ENCODE data around the gene EEF1AKMT1.

EEF1AKMT1 gene

GRCh38 chr13:20717581-20718542 is 55.9 kb downstream of the EEF1AKMT1 start:
- no peak for DNase-seq

DNA sequence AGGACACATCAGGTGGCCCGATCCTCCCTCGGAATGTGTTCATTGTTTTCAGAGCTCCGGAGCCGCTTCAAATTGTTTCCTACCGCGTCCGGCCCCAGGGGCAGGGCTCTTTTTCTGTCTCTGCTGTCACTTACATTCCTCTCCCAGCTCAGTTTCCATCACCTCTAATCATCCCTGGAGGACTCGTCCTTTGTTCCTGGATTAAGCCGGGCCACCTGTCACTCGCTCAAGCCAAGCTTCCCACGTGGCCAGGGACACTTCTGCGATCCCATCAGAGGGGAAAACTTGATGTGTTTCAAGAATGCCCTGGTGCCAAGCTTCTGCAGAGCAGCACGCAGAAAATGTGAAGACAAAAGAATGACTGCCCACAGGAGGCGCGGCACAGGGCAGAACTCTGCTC is 56.8 kb downstream of the EEF1AKMT1 start:
- no peak for DNase-seq

- DNase-seq = no peak
Measured at GRCh38 chr13:20715330-20715712, 58.4 kb downstream of the EEF1AKMT1 start.

GRCh38 chr13:20714563-20715329 is 59.0 kb downstream of the EEF1AKMT1 start:
- no peak for DNase-seq

DNA sequence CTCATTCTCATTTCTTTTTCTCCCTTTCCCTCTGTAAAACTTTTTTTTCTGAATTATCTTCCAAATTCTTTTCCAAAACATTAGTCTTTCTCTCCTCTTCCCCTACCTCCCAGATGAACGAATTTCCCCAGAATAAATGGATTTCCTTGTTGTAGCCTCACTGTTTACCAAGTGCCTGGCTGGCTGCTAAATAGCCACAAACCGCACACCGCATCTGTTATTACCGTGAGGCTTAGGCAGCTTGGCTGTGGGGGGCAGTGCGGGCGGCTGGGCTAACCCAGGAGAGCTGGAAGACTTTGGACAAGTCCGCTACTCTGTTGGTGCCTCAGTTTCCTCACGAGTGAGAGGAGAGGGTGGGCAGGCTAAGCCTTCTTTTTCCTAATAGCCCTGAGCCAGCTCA is 59.6 kb downstream of the EEF1AKMT1 start:
- DNase-seq = no peak

- no peak for DNase-seq
Measured at GRCh38 chr13:20713751-20714150, 60.0 kb downstream of the EEF1AKMT1 start.

- DNase-seq = no peak
Measured at GRCh38 chr13:20713014-20713376, 60.8 kb downstream of the EEF1AKMT1 start.

GRCh38 chr13:20711301-20712044 is 62.3 kb downstream of the EEF1AKMT1 start:
- DNase-seq = no peak

DNA sequence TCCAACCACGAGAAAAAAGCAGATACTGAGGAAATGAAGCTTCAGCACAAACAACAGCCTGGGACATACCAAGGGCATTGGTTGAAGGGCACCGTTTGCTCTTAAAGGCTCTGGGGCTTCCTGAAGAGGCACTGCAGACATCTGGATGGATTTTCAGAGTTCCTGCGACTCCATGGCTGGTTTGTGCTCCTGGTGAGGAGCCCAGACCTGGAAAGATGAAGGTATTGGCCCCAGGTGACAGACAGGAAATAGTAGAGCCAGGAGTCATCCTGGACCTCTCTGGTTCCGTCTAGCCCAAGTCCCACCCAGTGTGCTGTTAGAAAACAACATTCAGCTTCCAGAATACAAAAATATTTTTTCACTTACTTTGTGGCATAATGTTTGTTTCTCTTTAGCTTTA is 64.0 kb downstream of the EEF1AKMT1 start:
- no peak for DNase-seq

DNA sequence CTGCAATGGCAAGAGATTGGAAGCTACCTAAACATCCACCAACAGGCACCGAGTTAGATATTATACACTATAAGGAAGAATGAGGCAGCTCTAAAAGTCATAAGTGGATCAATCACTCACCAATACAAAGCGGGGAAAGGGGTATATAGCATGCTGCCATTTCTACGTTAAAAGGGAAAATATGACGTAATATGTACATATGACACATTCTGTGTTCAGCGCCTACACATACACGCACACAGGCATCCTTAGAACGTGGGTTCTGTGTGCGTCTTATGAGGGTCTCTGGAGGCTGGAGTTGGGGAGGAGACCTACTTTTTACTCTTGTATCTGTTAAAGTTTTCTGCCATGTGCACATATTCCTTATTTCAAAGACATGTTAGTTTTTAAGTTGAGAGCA is 64.4 kb downstream of the EEF1AKMT1 start:
- DNase-seq = no peak

GRCh38 chr13:20708216-20708615 is 65.5 kb downstream of the EEF1AKMT1 start:
- DNase-seq = no peak

GRCh38 chr13:20706661-20707060 is 67.1 kb downstream of the EEF1AKMT1 start:
- DNase-seq = no peak

- no peak for DNase-seq
Measured at GRCh38 chr13:20704459-20705069, 69.2 kb downstream of the EEF1AKMT1 start.

- DNase-seq = peak; percentile 79 to 86
Measured at GRCh38 chr13:20703780-20704458, 69.8 kb downstream of the EEF1AKMT1 start.

DNA sequence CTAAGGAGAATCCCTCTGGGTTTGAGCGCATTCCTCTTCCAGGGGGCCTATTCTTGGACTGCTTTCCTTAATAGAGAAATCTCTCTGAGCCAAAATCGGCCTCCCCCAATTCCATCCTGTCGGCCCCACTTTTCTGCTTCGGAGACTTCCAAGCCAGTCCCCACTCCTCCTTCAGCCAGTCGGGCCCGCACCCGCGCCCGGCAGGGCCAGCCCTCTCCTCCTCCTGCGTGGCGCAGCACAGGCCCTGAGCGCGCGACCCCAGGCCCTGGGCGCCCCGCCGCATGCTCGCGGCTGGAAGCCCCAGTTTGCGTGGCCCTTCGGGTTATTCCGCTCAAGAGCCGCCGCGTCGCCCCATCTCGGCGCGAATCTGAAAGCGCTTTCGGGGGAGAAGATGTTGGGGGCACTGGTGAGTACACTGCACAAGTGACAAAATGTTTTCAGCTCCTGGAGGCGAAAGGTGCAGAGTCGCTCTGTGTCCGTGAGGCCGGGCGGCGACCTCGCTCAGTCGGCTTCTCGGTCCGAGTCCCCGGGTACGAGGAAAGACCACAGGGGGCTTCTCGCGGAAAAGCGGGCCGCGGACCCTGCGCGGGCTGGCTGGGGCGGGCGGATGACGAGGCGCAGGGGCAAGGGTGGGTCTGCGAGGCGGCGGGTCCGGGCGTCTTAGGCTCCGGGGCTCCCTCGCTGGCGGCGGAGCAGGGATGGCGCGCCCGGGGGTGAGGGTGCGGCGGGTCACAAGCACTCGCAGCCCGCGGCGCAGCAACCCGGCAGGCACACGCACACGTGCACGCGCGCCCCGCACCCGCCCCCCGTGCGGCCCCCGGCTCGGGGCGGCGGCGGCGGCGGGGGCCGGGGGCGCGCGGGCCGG is 70.6 kb downstream of the EEF1AKMT1 start, which contains the start of gene IL17D:
IL17D (plus strand) TSS at position 785 of the 865 bp plus-strand sequence. CDS start 303 bp downstream, outside the sequence.
- DNase-seq = peak; percentile 60 to 63

DNA sequence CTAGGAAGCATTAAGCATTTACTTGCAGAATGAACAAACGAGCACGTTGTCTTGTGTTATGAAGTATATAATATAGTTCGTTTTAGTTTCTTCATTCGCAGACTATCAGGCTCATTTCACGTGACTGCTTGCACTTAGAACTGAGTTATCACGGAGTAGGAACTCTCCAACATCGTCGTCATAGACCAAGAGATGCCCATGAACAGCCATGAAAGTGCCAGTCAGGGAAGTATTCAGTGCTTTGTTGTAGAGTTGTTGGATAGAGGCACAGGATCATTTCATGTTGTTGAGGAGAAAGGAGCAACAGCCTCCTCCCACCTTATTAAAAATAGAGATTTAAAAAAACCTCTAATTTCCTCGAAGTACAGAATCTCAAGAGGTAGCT is 71.2 kb downstream of the EEF1AKMT1 start:
- DNase-seq = no peak

- DNase-seq = no peak
Measured at GRCh38 chr13:20701461-20701860, 72.3 kb downstream of the EEF1AKMT1 start.

- DNase-seq = no peak
Measured at GRCh38 chr13:20700288-20700687, 73.5 kb downstream of the EEF1AKMT1 start.

DNA sequence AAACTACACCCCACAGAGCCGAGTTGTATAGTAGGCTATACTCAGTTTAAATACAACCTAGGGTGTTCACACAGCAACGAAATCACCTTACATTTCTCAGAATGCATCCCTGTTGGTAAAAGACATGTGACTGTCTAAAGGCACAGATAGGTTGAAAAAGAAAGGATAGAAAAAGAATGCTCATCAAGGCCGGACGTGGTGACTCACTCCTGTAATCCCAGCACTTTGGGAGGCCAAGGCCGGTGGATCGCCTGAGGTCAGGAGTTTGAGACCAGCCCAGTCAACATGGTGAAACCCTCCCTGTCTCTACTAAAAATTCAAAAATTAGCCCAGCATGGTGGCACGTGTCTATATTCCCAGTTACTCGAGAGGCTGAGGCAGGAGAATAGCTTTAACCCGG is 74.0 kb downstream of the EEF1AKMT1 start:
- no peak for DNase-seq

DNA sequence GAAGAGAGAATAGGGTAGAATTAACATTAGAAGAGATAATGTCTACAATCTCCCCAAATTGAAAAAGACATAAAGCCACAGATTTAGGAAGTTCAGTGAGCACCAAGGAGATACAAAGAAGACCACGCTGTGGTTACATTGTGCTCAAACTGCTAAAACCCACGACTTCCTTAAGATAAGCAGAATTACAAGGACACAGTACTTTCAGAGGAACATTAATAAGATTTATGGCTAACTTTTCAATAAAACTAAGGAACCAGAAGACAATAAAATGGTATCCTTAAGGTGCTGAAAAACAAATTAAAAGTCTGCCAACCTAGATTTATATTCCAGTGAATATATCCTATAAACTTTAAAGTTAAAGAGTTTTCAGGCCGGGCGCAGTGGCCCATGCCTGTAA is 77.7 kb downstream of the EEF1AKMT1 start:
- DNase-seq = no peak

DNA sequence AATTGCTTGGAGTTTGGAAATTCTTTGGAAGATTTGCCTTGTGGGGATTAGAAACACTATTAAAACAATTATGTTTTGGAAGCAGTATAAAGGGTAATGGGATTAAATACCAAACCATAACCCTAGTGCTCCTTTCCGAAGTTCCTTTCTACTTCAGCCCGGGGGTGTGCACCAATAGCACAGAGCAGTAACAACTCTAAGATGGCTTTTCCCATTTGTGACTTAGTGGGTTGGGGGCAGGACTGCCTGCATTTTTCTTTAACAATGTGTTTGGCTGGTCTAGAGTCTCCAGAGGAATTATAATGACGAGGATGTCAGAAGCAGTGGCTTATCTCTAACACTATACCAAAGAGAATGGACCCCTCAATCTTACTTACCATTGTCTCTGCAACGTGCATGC is 82.1 kb downstream of the EEF1AKMT1 start:
- no peak for DNase-seq

Data from activated T-cell treated with anti-CD3 and anti-CD28 coated beads, Interleukin-2, amount 50 U/mL, for 48 hours (primary cell).